Breast epithelium (tissue), 4 donors: ENCODE measurements around the gene SAFB. TPM values are rescaled to one million over a fixed set of nuclear protein-coding genes. Genes with fewer than 3 reads are reported as not detected.

ENCODE experiments used
- DNase-seq, 2 donors: peaks; one replicate each; pipeline ENCODE4 v3.0.0-alpha.2; 2019; ENCODE audit warnings: low spot score in 2 of 2
- H3K27ac ChIP-seq, 2 donors: fragments of 200-600 bp; sonication (generic) in 1 of 2; one replicate each; pipeline ENCODE4 v1.5.1; 2016 to 2019; ENCODE audit warnings: mild to moderate bottlenecking in 1 of 2
- H3K27me3 ChIP-seq, 2 donors: fragments of 200-600 bp; sonication (generic) in 1 of 2; one replicate each; pipeline versions ENCODE4 v1.5.1 to v1.6.0; 2017 to 2019; ENCODE audit warnings: control low read depth in 1 of 2, mild to moderate bottlenecking in 1 of 2
- H3K36me3 ChIP-seq: fragments of 200-600 bp; one replicate; pipeline ENCODE4 v1.5.1; 2019
- H3K4me1 ChIP-seq, 2 donors: fragments of 200-600 bp; sonication (generic); one replicate each; pipeline ENCODE4 v1.5.1; 2016 to 2019; ENCODE audit warnings: control low read depth in 1 of 2
- H3K4me3 ChIP-seq, 3 donors: fragments of 200-600 bp; sonication (generic); 1 replicate in 2 of 3; 2 replicates in 1 of 3; pipeline ENCODE4 v1.5.1; 2016 to 2019; ENCODE audit warnings: mild to moderate bottlenecking in 3 of 3, moderate library complexity in 2 of 3
- H3K9me3 ChIP-seq, 2 donors: fragments of 200-600 bp; sonication (generic) in 1 of 2; one replicate each; pipeline ENCODE4 v1.5.1; 2016 to 2019; ENCODE audit warnings: control low read depth in 1 of 2
- CTCF ChIP-seq, 3 donors: fragments of 450-650 bp; IDR thresholded peaks; one replicate each; pipeline ENCODE4 v1.5.1; 2016 to 2017; ENCODE audit warnings: antibody characterized with exemption in 3 of 3, mild to moderate bottlenecking in 3 of 3, moderate library complexity in 3 of 3
- POLR2A ChIP-seq: fragments of 450-650 bp; IDR thresholded peaks from one replicate; pipeline ENCODE4 v1.6.1; 2016; ENCODE audit warnings: antibody characterized with exemption, mild to moderate bottlenecking, moderate library complexity
- POLR2AphosphoS5 ChIP-seq, 3 donors: sonication (generic); formaldehyde crosslinking; IDR thresholded peaks; one replicate each; pipeline ENCODE4 v1.6.1; 2017; ENCODE audit warnings: antibody characterized with exemption in 3 of 3
- intact Hi-C: fragments of 100-400 bp; cut with DNase I; formaldehyde crosslinking; loops from one replicate; pipeline ENCODE4 v1.15.1; 2023; ENCODE audit warnings: low total_unique reads
- total RNA-seq, 3 donors: library from RNA; depleted of rRNA; stranded (reverse); fragments of >200 nt; gene quantifications; one replicate each; pipeline ENCODE4 v1.1.0, GENCODE V29; 2016

SAFB gene
- total RNA-seq, 3 donors from 2014 or later = 64.2 to 112 (median 111) TPM

- intact Hi-C loops = no loop called here
Measured at GRCh38 chr19:5674714-5675113, 51.8 kb downstream of the SAFB start.

DNA sequence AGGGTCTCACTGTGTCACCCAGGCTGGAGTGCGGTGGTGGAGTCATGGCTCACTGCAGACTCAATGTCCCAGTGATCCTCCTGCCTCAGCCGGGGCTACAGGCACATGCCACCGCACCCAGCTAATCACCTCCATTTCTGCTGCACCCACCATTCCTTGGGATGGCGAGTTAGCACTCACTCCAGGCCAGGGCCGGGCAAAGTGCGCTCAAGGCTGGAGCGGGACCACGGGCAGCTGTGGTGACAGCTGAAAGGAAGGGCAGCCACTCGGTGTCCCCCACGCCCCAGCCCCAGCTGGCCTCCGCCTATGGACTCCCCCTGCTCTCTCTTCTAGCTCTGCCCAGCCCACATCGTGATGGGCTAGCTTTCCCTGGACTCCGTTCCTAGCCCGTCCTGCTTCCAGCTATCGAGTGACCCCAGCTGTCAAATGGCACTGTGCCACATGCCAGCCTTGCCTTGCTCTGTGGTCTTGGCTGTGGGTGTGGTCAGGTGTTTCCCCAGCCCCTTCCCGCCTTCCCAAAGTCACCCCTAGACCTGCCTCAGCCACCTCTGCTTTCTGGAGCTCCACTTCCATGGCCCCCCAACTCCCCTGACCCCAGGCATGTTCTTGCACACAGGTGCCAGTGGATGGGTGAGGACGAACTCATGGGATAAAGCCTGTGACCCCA is 53.4 kb downstream of the SAFB start:
- peaks cover 9 to 12% of the 10 kb centered on the region in 2 donors for H3K4me1 ChIP-seq
- no peaks in the 10 kb centered on the region for H3K9me3 ChIP-seq
- no peak for TF ChIP-seq CTCF (IDR thresholded peaks at IDR 0.05)
- TF ChIP-seq POLR2AphosphoS5 (IDR thresholded peaks at IDR 0.05) = no peak
- TF ChIP-seq POLR2A = no peak
- no peak overlapping the region for H3K4me3 ChIP-seq
- H3K27ac ChIP-seq = no peak overlapping the region
- H3K36me3 ChIP-seq = no peaks in the 10 kb centered on the region
- no peaks in the 10 kb centered on the region for H3K27me3 ChIP-seq
- intact Hi-C loops = no loop called here
- DNase-seq = no peak

More at GRCh38 chr19:5674714-5675113, 51.8 kb downstream of the SAFB start:
- H3K9me3 ChIP-seq = no peaks in the 10 kb centered on the region
- no peak for DNase-seq
- H3K4me3 ChIP-seq = no peak overlapping the region
- no peaks in the 10 kb centered on the region for H3K27me3 ChIP-seq
- TF ChIP-seq CTCF (IDR thresholded peaks at IDR 0.05) = no peak
- TF ChIP-seq POLR2AphosphoS5 (IDR thresholded peaks at IDR 0.05) = no peak
- no peak for TF ChIP-seq POLR2A
- no peaks in the 10 kb centered on the region for H3K36me3 ChIP-seq
- H3K4me1 ChIP-seq = peaks cover 4 to 9% of the 10 kb centered on the region in 2 donors
- no peak overlapping the region for H3K27ac ChIP-seq

GRCh38 chr19:5676772-5677105 is 53.9 kb downstream of the SAFB start:
- H3K4me1 ChIP-seq = peaks cover 9 to 13% of the 10 kb centered on the region in 2 donors
- H3K27ac ChIP-seq = no peak overlapping the region
- no peaks in the 10 kb centered on the region for H3K27me3 ChIP-seq
- no peaks in the 10 kb centered on the region for H3K36me3 ChIP-seq
- no peak for DNase-seq
- H3K4me3 ChIP-seq = no peak overlapping the region
- intact Hi-C loops = no loop called here
- no peak for TF ChIP-seq CTCF (IDR thresholded peaks at IDR 0.05)
- no peak for TF ChIP-seq POLR2AphosphoS5 (IDR thresholded peaks at IDR 0.05)
- H3K9me3 ChIP-seq = no peaks in the 10 kb centered on the region

DNA sequence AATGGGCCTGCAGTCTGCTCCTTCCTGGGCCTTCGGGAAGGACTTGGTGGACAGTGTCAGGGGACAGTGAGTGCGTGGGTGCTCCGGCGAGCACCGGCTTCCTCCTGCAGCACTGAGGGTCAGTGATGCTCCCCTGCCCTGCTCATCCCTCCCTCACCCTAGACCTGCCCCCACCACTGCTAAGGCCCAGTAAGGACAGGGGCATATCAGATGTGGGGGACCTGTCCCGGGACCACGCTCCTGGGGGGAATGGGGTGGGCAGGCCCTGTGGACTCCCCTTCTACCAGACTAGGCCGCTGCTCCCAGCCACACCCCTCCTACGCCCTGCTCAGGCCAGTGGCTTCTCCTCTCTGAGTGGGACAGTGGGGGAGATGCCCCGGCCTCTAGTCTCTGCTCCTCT is 54.3 kb downstream of the SAFB start:
- no peaks in the 10 kb centered on the region for H3K27me3 ChIP-seq
- no peak overlapping the region for H3K27ac ChIP-seq
- DNase-seq = no peak
- H3K36me3 ChIP-seq = no peaks in the 10 kb centered on the region
- intact Hi-C loops = no loop called here
- H3K9me3 ChIP-seq = no peaks in the 10 kb centered on the region
- H3K4me1 ChIP-seq = peaks cover 9 to 13% of the 10 kb centered on the region in 2 donors
- TF ChIP-seq POLR2AphosphoS5 (IDR thresholded peaks at IDR 0.05) = no peak
- TF ChIP-seq CTCF (IDR thresholded peaks at IDR 0.05) = no peak
- TF ChIP-seq POLR2A = no peak
- no peak overlapping the region for H3K4me3 ChIP-seq

- intact Hi-C loops = no loop called here
- Histone ChIP-seq H3K4me3 (no peak overlapping the region), H3K27me3 (no peaks in the 10 kb centered on the region), H3K4me1 (peaks cover 9 to 13% of the 10 kb centered on the region in 2 donors), H3K9me3 (no peaks in the 10 kb centered on the region), H3K27ac (no peak overlapping the region), H3K36me3 (no peaks in the 10 kb centered on the region)
- no peak for DNase-seq
- TF ChIP-seq POLR2AphosphoS5 (IDR thresholded peaks at IDR 0.05) (no peak), CTCF (IDR thresholded peaks at IDR 0.05) (no peak), POLR2A (no peak)
Measured at GRCh38 chr19:5677580-5677979, 54.7 kb downstream of the SAFB start.
